ENCODE data around the gene NUP62. TPM values are rescaled to one million over a fixed set of nuclear protein-coding genes. Genes with fewer than 3 reads are reported as not detected.

NUP62 gene
- total and polyA plus RNA-seq, 2 experiments from 2014 or later = 55.5 to 99.4 TPM

DNA sequence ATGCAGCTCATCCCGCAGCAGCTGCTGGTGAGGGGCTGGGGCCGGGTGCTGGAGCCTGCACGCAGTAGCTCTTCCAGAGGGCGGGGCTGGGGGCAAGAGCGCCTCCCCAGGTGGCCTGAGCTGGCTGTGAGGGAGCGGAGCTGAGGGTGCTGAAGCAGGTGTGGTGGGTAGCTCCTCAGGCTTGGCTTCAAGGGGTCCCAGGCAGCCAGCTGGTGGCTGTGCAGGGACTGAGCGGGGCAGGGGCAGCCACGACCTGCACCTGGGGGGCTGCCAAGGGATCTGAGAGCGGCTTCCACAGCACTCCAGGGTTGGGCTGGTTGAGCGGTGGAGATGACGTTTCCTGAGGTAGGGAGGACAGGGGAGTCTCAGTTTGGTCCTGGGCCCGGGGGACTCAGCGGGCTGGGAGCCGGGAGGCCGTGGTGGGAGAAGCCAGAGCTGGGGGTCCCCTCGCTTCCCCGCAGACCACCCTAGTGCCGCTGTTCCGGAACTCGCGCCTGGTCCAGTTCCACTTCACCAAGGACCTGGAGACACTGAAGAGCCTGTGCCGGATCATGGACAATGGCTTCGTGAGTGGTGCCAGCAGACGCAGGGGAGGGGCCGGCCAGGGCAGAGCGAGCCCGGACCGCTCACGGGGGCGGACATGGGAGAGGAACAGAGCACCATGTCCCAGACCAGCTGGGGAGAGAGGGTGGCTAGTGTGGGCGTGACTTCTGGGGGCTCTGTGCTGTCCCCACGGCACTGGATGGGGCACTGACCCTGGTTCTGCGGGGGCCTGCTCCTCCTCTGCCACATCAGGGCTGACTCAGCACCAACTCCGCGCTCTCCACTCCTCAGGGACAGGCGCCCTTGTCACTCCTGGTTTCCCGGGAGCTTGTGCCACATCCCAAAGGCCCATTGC, 71.0 kb downstream of the NUP62 start (continued):
- TF ChIP-seq, protein P1, sequence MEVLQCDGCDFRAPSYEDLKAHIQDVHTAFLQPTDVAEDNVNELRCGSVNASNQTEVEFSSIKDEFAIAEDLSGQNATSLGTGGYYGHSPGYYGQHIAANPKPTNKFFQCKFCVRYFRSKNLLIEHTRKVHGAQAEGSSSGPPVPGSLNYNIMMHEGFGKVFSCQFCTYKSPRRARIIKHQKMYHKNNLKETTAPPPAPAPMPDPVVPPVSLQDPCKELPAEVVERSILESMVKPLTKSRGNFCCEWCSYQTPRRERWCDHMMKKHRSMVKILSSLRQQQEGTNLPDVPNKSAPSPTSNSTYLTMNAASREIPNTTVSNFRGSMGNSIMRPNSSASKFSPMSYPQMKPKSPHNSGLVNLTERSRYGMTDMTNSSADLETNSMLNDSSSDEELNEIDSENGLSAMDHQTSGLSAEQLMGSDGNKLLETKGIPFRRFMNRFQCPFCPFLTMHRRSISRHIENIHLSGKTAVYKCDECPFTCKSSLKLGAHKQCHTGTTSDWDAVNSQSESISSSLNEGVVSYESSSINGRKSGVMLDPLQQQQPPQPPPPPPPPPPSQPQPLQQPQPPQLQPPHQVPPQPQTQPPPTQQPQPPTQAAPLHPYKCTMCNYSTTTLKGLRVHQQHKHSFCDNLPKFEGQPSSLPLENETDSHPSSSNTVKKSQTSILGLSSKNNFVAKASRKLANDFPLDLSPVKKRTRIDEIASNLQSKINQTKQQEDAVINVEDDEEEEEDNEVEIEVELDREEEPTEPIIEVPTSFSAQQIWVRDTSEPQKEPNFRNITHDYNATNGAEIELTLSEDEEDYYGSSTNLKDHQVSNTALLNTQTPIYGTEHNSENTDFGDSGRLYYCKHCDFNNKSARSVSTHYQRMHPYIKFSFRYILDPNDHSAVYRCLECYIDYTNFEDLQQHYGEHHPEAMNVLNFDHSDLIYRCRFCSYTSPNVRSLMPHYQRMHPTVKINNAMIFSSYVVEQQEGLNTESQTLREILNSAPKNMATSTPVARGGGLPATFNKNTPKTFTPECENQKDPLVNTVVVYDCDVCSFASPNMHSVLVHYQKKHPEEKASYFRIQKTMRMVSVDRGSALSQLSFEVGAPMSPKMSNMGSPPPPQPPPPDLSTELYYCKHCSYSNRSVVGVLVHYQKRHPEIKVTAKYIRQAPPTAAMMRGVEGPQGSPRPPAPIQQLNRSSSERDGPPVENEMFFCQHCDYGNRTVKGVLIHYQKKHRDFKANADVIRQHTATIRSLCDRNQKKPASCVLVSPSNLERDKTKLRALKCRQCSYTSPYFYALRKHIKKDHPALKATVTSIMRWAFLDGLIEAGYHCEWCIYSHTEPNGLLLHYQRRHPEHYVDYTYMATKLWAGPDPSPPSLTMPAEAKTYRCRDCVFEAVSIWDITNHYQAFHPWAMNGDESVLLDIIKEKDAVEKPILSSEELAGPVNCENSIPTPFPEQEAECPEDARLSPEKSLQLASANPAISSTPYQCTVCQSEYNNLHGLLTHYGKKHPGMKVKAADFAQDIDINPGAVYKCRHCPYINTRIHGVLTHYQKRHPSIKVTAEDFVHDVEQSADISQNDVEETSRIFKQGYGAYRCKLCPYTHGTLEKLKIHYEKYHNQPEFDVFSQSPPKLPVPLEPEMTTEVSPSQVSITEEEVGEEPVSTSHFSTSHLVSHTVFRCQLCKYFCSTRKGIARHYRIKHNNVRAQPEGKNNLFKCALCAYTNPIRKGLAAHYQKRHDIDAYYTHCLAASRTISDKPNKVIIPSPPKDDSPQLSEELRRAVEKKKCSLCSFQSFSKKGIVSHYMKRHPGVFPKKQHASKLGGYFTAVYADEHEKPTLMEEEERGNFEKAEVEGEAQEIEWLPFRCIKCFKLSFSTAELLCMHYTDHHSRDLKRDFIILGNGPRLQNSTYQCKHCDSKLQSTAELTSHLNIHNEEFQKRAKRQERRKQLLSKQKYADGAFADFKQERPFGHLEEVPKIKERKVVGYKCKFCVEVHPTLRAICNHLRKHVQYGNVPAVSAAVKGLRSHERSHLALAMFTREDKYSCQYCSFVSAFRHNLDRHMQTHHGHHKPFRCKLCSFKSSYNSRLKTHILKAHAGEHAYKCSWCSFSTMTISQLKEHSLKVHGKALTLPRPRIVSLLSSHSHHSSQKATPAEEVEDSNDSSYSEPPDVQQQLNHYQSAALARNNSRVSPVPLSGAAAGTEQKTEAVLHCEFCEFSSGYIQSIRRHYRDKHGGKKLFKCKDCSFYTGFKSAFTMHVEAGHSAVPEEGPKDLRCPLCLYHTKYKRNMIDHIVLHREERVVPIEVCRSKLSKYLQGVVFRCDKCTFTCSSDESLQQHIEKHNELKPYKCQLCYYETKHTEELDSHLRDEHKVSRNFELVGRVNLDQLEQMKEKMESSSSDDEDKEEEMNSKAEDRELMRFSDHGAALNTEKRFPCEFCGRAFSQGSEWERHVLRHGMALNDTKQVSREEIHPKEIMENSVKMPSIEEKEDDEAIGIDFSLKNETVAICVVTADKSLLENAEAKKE (CRISPR knock-in tag; IDR thresholded peaks at IDR 0.05) = no peak
- no peak for TF ChIP-seq STAT1 (IDR thresholded peaks at IDR 0.05; ENCODE audit: unreplicated experiment)
- no peak for TF ChIP-seq EZH2 (IDR thresholded peaks at IDR 0.05; ENCODE audit: low read depth, unreplicated experiment)
- no peak for TF ChIP-seq ZNF114 (CRISPR knock-in tag; IDR thresholded peaks at IDR 0.05)
- no peak for TF ChIP-seq CTCF (conservative IDR thresholded peaks at IDR 0.05; ENCODE audit: low read depth in 2 of 2)
- no peak for TF ChIP-seq REST (IDR thresholded peaks at IDR 0.05; ENCODE audit: unreplicated experiment)
- TF ChIP-seq CREB1 (CRISPR knock-in tag; IDR thresholded peaks at IDR 0.05; ENCODE audit: low read depth) = no peak
- no peak for TF ChIP-seq NANOG (IDR thresholded peaks at IDR 0.05; ENCODE audit: borderline replicate concordance)
- TF ChIP-seq JUNB (IDR thresholded peaks at IDR 0.05; ENCODE audit: unreplicated experiment) = no peak
- no peak for TF ChIP-seq ZNF331 (CRISPR knock-in tag; IDR thresholded peaks at IDR 0.05; ENCODE audit: low read depth)
